ENCODE results near the gene PRRT4.

PRRT4 gene

GRCh38 chr7:128341733-128342132 is 19.8 kb downstream of the PRRT4 start:
- DNase-seq, result no peak

GRCh38 chr7:128335730-128336129 is 25.8 kb downstream of the PRRT4 start:
- no peak for DNase-seq

GRCh38 chr7:128324368-128324680 is 37.2 kb downstream of the PRRT4 start:
- no peak for DNase-seq

- DNase-seq, result no peak
These were observed 37.8 kb downstream of the PRRT4 start for GRCh38 chr7:128323459-128324367.

- no peak for DNase-seq
These were observed 38.5 kb downstream of the PRRT4 start for GRCh38 chr7:128323040-128323439.

- DNase-seq, result no peak
These were observed 39.3 kb downstream of the PRRT4 start for GRCh38 chr7:128322040-128322643.

- no peak for DNase-seq
These were observed 40.5 kb downstream of the PRRT4 start for GRCh38 chr7:128321044-128321422.

- DNase-seq, result no peak
These were observed 42.8 kb downstream of the PRRT4 start for GRCh38 chr7:128318691-128319090.

GRCh38 chr7:128311013-128311412 is 50.5 kb downstream of the PRRT4 start:
- DNase-seq, result no peak

GRCh38 chr7:128310499-128310898 is 51.0 kb downstream of the PRRT4 start:
- DNase-seq, result no peak

GRCh38 chr7:128309976-128310375 is 51.5 kb downstream of the PRRT4 start:
- DNase-seq, result no peak

- no peak for DNase-seq
These were observed 52.4 kb downstream of the PRRT4 start for GRCh38 chr7:128309124-128309523.

GRCh38 chr7:128307061-128307460 is 54.4 kb downstream of the PRRT4 start:
- DNase-seq, result no peak

- no peak for DNase-seq
These were observed 57.3 kb downstream of the PRRT4 start for GRCh38 chr7:128304212-128304611.

- no peak for DNase-seq
These were observed 57.8 kb downstream of the PRRT4 start for GRCh38 chr7:128303643-128304042.

- DNase-seq, result no peak
These were observed 58.4 kb downstream of the PRRT4 start for GRCh38 chr7:128303133-128303532.

GRCh38 chr7:128302139-128302538 is 59.4 kb downstream of the PRRT4 start:
- no peak for DNase-seq

Measured in T-helper 9 cell (primary cell).